Sigmoid colon (tissue), 7 donors: ENCODE results near the gene ITPRIPL2. TPM values are rescaled to one million over a fixed set of nuclear protein-coding genes. Genes with fewer than 3 reads are reported as not detected.

Experiments
- DNase-seq: peaks from one replicate; pipeline ENCODE4 v3.0.0-alpha.2; 2019
- H3K27ac ChIP-seq, 4 donors: fragments of 200-600 bp; sonication (generic); one replicate each; pipeline ENCODE4 v1.5.1; 2016 to 2019; ENCODE audit warnings: mild to moderate bottlenecking in 1 of 4
- H3K27me3 ChIP-seq, 3 donors: fragments of 200-600 bp; sonication (generic); one replicate each; pipeline ENCODE4 v1.5.1; 2019; ENCODE audit warnings: mild to moderate bottlenecking in 1 of 3
- H3K36me3 ChIP-seq, 4 donors: fragments of 200-600 bp; sonication (generic); one replicate each; pipeline ENCODE4 v1.5.1; 2016 to 2019
- H3K4me1 ChIP-seq, 4 donors: fragments of 200-600 bp; sonication (generic); one replicate each; pipeline ENCODE4 v1.5.1; 2017 to 2019
- H3K4me3 ChIP-seq, 4 donors: fragments of 200-600 bp; sonication (generic); one replicate each; pipeline ENCODE4 v1.5.1; 2017 to 2019; ENCODE audit warnings: mild to moderate bottlenecking in 2 of 4, moderate library complexity in 1 of 4
- H3K9me3 ChIP-seq, 4 donors: fragments of 200-600 bp in 3 of 4; sonication (generic) in 3 of 4; one replicate each; pipeline versions ENCODE4 v1.5.1 to v1.6.1; 2013 to 2019
- CTCF ChIP-seq, 4 experiments: fragments of 450-650 bp in 3 of 4; fragments of 200-600 bp in 1 of 4; IDR thresholded peaks; one replicate each; pipeline ENCODE4 v1.5.1; 2016 to 2019; ENCODE audit warnings: antibody characterized with exemption in 4 of 4, mild to moderate bottlenecking in 3 of 4, moderate library complexity in 2 of 4
- EP300 ChIP-seq, 4 donors: sonication (generic); formaldehyde crosslinking; IDR thresholded peaks; one replicate each; pipeline ENCODE4 v1.6.1; 2017; ENCODE audit warnings: antibody characterized with exemption in 4 of 4
- POLR2A ChIP-seq, 2 donors: fragments of 450-650 bp; IDR thresholded peaks; one replicate each; pipeline ENCODE4 v1.6.1; 2016; ENCODE audit warnings: antibody characterized with exemption in 2 of 2, mild to moderate bottlenecking in 2 of 2, moderate library complexity in 2 of 2
- POLR2AphosphoS5 ChIP-seq, 4 donors: sonication (generic); formaldehyde crosslinking; IDR thresholded peaks; one replicate each; pipeline ENCODE4 v1.6.1; 2017; ENCODE audit warnings: antibody characterized with exemption in 4 of 4
- WGBS, 2 donors: extraction: QIAGEN DNeasy Blood & Tissue Kit; methylation state at CpG; one replicate each; pipeline ENCODE4 v1.1.7; 2013; 5-methylcytosine and 5-hydroxymethylcytosine counted together
- intact Hi-C: fragments of 100-400 bp; cut with DNase I; formaldehyde crosslinking; loops from one replicate; pipeline ENCODE4 v1.15.1; 2023
- polyA plus RNA-seq, 3 donors: library from polyadenylated mRNA; stranded (reverse); fragments of 200-250 nt; gene quantifications; one replicate each; pipeline ENCODE4 v1.2.3, GENCODE V29; 2013
- total RNA-seq, 4 donors: library from RNA; depleted of rRNA; stranded (reverse); fragments of >200 nt; gene quantifications; one replicate each; pipeline ENCODE4 v1.1.0, GENCODE V29; 2016
- donor health status: healthy with polysubstance abuse.
- donor health status: Bipolar disorder and iron deficiency.
- donor health status: healthy.

ITPRIPL2 gene
- total and polyA plus RNA-seq, 7 donors = 5.5 to 61.6 (median 28.1) TPM

GRCh38 chr16:19135896-19136438, 22.2 kb downstream of the ITPRIPL2 start:
- Histone ChIP-seq H3K4me3 (no peak overlapping the region), H3K36me3 (no peaks in the 10 kb centered on the region), H3K27ac (peak overlapping the region in 1 of 4 donors; percentile 50), H3K9me3 (no peaks in the 10 kb centered on the region), H3K4me1 (peaks cover 0 to 58% (median 47%) of the 10 kb centered on the region in 4 donors), H3K27me3 (no peaks in the 10 kb centered on the region)
- intact Hi-C loops = no loop called here
- TF ChIP-seq POLR2A (IDR thresholded peaks at IDR 0.05) = no peak
- TF ChIP-seq CTCF (IDR thresholded peaks at IDR 0.05) = no peak
- TF ChIP-seq POLR2AphosphoS5 (IDR thresholded peaks at IDR 0.05) = no peak
- no peak for TF ChIP-seq EP300 (IDR thresholded peaks at IDR 0.05)
- 12 to 46% methylated on average over 7 of the region's 7 CpGs for WGBS, 2 donors
- DNase-seq = peak; percentile 70

DNA sequence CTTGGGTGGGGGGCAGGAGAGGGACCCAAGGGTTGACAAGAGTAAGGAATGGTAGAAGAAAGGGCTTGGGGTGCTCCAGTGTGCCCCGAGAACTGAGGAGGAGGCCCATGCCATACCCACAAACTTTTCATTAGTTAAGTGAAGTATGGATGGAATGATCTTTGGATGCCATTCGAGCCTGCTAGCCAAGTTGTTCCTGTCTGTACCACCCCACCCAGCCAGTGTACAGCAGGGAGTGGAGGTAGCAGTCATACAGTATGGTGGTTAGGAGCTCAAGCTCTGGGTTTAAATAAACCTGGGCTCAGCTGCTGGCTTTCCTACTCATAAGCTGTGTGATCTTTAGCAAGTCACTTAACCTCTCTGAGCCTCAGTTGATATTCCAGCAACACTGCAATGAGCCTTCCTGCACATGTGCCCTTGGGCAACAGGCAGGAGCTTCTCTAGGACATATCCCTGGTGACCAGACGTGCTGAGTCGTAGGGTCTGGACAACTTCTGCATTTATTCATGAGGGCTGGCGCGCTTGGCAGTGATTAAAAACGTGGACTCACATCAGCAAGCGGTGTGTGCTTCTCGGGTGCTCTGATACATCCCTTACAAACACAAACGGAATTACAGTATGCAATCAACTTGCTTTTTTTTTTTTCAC, 22.9 kb downstream of the ITPRIPL2 start:
- no peaks in the 10 kb centered on the region for H3K36me3 ChIP-seq
- H3K27me3 ChIP-seq = no peaks in the 10 kb centered on the region
- 15 to 44% methylated on average over 10 of the region's 10 CpGs for WGBS, 2 donors
- intact Hi-C loops = no loop called here
- no peak for TF ChIP-seq POLR2A (IDR thresholded peaks at IDR 0.05)
- peak in 1 of 4 donors; percentile 27 for TF ChIP-seq EP300 (IDR thresholded peaks at IDR 0.05)
- TF ChIP-seq POLR2AphosphoS5 (IDR thresholded peaks at IDR 0.05) = peak in 3 of 4 donors; percentile 48 to 73 (median 53)
- peak; percentile 78 for DNase-seq
- no peaks in the 10 kb centered on the region for H3K9me3 ChIP-seq
- H3K4me3 ChIP-seq = no peak overlapping the region
- H3K4me1 ChIP-seq = peaks cover 0 to 52% (median 41%) of the 10 kb centered on the region in 4 donors
- peak overlapping the region in 3 of 4 donors; percentile 50 to 71 (median 63) for H3K27ac ChIP-seq

DNA sequence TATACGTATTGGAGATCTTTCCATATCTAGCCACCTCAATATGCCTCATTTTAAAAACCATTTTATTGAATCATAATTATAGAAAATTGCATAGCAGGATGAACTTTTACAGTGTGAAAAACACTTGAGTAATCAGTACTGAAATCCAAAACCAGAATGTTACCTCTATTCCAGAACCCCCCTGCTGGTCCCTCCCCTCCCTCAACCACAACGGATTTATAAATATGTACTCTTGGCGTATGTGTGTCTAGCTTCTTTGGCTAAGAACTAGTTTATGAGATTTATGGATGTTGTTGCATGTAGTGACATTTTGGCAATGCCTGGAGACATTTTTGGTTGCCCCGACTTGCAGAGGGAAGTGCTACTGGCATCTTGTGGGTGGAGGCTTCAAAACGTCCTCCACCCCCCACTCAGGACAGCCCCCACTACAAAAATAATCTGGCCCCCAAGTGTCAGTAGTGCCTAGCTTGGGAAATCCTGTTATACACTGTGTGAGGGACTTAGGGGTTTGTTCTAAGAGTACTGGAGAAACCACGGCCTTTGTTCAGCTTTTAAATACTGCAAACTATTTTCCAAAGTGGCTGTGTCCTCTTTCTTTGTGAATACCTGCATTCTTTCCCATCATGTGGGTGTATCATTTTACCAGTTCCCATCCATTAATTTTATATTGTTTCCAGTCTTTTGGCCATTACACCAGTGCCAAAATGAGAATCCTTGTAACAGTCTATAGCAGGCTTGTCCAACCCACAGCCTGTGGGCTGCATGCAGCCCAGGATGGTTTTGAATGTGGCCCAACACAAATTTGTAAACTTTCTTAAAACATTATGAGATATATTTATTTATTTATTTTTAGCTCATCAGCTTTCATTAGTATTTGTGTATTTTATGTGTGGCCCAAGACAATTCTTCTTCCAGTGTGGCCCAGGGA, 23.7 kb downstream of the ITPRIPL2 start:
- intact Hi-C loops = no loop called here
- Histone ChIP-seq H3K9me3 (no peaks in the 10 kb centered on the region), H3K4me3 (no peak overlapping the region), H3K27me3 (no peaks in the 10 kb centered on the region), H3K27ac (peak overlapping the region in 3 of 4 donors; percentile 50 to 71 (median 63)), H3K36me3 (no peaks in the 10 kb centered on the region), H3K4me1 (peaks cover 0 to 45% (median 35%) of the 10 kb centered on the region in 4 donors)
- 20 to 30% methylated on average over 6 of the region's 6 CpGs for WGBS, 2 donors
- TF ChIP-seq POLR2AphosphoS5 (IDR thresholded peaks at IDR 0.05) (peak in 2 of 4 donors; percentile 8 to 49), POLR2A (IDR thresholded peaks at IDR 0.05) (no peak)
- no peak for DNase-seq

- Histone ChIP-seq H3K27ac (peak overlapping the region in 3 of 4 donors; percentile 0 to 71 (median 43)), H3K27me3 (no peaks in the 10 kb centered on the region), H3K36me3 (no peaks in the 10 kb centered on the region), H3K9me3 (no peaks in the 10 kb centered on the region), H3K4me3 (no peak overlapping the region), H3K4me1 (peaks cover 0 to 45% (median 35%) of the 10 kb centered on the region in 4 donors)
- peak; percentile 94 for DNase-seq
- intact Hi-C loops = no loop called here
- TF ChIP-seq POLR2A (IDR thresholded peaks at IDR 0.05) = no peak
- TF ChIP-seq POLR2AphosphoS5 (IDR thresholded peaks at IDR 0.05) = peak in 2 of 4 donors; percentile 43 to 44
- TF ChIP-seq EP300 (IDR thresholded peaks at IDR 0.05) = no peak
- WGBS, 2 donors = 7 to 25% methylated on average over 4 of the region's 4 CpGs
Measured at GRCh38 chr16:19138601-19139000, 24.8 kb downstream of the ITPRIPL2 start.

- DNase-seq = no peak
- H3K4me3 ChIP-seq = no peak overlapping the region
- no peaks in the 10 kb centered on the region for H3K9me3 ChIP-seq
- H3K27ac ChIP-seq = peak overlapping the region in 2 of 4 donors; percentile 0 to 43
- H3K36me3 ChIP-seq = no peaks in the 10 kb centered on the region
- intact Hi-C loops = no loop called here
- H3K27me3 ChIP-seq = no peaks in the 10 kb centered on the region
- 76 to 77% methylated on average over 5 of the region's 5 CpGs for WGBS, 2 donors
- TF ChIP-seq POLR2A (IDR thresholded peaks at IDR 0.05) (no peak), POLR2AphosphoS5 (IDR thresholded peaks at IDR 0.05) (no peak), EP300 (IDR thresholded peaks at IDR 0.05) (no peak), CTCF (IDR thresholded peaks at IDR 0.05) (no peak)
- peaks cover 0 to 45% (median 35%) of the 10 kb centered on the region in 4 donors for H3K4me1 ChIP-seq
Measured at GRCh38 chr16:19139436-19140091, 25.8 kb downstream of the ITPRIPL2 start.
